GM12874 (cell line): Measurements from ENCODE around the gene MS4A4A.

Experiments used
- CTCF ChIP-seq: IDR thresholded peaks from 2 replicates; pipeline ENCODE4 v1.5.1; 2011; ENCODE audit warnings: low read depth, mild to moderate bottlenecking, control low read depth, low read length, moderate library complexity; ENCODE audit not compliant: insufficient read depth

MS4A4A gene

GRCh38 chr11:60280412-60280811 lies at the start of gene MS4A4A:
MS4A4A (plus strand) TSS chr11:60280666; CDS start chr11:60280676, 10 bp downstream.
- no peak for TF ChIP-seq CTCF

GRCh38 chr11:60230681-60231080 lies 49.8 kb upstream of the MS4A4A start:
- no peak for TF ChIP-seq CTCF

- TF ChIP-seq CTCF = no peak
Measured at GRCh38 chr11:60235321-60235720, 45.1 kb upstream of the MS4A4A start.

- TF ChIP-seq CTCF = no peak
Measured at GRCh38 chr11:60240662-60241061, 39.8 kb upstream of the MS4A4A start.

GRCh38 chr11:60241786-60242185 lies 38.7 kb upstream of the MS4A4A start:
- TF ChIP-seq CTCF = no peak

- TF ChIP-seq CTCF = no peak
Measured at GRCh38 chr11:60242740-60243239, 37.7 kb upstream of the MS4A4A start, which contains the start of gene MS4A4E. MS4A4E (minus strand) TSS chr11:60243137; CDS start chr11:60230055, 13,082 bp downstream.

- TF ChIP-seq CTCF = peak; percentile 22; the same call in 1 of the 2 replicates
Measured at GRCh38 chr11:60251485-60252212, 28.8 kb upstream of the MS4A4A start.
